Measurements from ENCODE around the gene SCAF1. TPM values are rescaled to one million over a fixed set of nuclear protein-coding genes. Genes with fewer than 3 reads are reported as not detected.
"Not testable (repeated sequence)": the region's sequence is repeated elsewhere in the genome, so short reads cannot be mapped to it uniquely, and the experiment has no call there.

SCAF1 gene
- total RNA-seq, 1 donor from 2014 or later: 84.4 TPM

DNA sequence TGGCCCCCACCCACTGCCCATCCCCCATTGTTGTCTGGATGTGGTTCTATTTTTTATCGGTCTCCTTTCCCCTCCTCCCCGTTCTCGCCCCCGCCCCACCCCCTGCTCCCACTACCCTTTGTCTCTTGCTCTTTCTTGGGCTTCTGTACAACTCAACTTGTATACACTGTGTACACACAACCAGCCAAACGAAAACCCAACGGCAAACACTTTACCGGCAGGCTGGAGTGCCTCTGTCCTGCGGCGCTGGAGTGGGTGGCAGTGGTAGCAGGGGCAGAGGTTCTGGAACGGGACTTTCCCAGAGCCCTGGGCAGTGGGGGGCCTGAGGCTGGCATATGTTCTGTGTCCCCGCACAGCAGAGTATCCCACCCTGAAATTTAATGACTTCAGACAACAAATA, 15.8 kb upstream of the SCAF1 start:
- Mint-ChIP-seq H3K27me3 (ENCODE audit: unreplicated experiment) (no peaks in the 10 kb centered on the region), H3K36me3 (ENCODE audit: unreplicated experiment) (no peaks in the 10 kb centered on the region), H3K27ac (ENCODE audit: unreplicated experiment) (no peak overlapping the region), H3K4me3 (ENCODE audit: unreplicated experiment) (no peak overlapping the region), H3K4me1 (ENCODE audit: low read depth, unreplicated experiment) (no peaks in the 10 kb centered on the region), H3K9me3 (ENCODE audit: unreplicated experiment) (peaks cover 3% of the 10 kb centered on the region)
- TF ChIP-seq, protein P1, sequence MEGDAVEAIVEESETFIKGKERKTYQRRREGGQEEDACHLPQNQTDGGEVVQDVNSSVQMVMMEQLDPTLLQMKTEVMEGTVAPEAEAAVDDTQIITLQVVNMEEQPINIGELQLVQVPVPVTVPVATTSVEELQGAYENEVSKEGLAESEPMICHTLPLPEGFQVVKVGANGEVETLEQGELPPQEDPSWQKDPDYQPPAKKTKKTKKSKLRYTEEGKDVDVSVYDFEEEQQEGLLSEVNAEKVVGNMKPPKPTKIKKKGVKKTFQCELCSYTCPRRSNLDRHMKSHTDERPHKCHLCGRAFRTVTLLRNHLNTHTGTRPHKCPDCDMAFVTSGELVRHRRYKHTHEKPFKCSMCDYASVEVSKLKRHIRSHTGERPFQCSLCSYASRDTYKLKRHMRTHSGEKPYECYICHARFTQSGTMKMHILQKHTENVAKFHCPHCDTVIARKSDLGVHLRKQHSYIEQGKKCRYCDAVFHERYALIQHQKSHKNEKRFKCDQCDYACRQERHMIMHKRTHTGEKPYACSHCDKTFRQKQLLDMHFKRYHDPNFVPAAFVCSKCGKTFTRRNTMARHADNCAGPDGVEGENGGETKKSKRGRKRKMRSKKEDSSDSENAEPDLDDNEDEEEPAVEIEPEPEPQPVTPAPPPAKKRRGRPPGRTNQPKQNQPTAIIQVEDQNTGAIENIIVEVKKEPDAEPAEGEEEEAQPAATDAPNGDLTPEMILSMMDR (IDR thresholded peaks at IDR 0.05; ENCODE audit: partially characterized antibody, unreplicated experiment): no peak
- DNase-seq: no peak

DNA sequence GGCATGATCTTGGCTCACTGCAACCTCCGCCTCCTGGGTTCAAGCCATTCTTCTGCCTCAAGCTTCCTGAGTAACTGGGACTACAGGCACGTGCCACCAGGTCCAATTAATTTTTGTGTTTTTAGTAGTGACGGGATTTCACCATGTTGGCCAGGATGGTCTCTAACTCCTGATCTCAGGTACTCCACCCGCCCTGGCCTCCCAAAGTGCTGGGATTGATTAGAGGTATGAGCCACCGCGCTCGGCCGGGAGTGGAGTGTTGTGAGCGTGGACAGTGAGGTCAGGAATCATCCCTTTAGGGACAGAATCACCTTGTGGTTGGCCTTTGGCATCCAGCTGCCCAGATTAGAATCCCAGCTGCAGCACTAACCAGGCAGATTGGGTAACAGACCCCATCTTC, 12.3 kb upstream of the SCAF1 start:
- no peak overlapping the region for H3K27ac Mint-ChIP-seq (ENCODE audit: unreplicated experiment)

DNA sequence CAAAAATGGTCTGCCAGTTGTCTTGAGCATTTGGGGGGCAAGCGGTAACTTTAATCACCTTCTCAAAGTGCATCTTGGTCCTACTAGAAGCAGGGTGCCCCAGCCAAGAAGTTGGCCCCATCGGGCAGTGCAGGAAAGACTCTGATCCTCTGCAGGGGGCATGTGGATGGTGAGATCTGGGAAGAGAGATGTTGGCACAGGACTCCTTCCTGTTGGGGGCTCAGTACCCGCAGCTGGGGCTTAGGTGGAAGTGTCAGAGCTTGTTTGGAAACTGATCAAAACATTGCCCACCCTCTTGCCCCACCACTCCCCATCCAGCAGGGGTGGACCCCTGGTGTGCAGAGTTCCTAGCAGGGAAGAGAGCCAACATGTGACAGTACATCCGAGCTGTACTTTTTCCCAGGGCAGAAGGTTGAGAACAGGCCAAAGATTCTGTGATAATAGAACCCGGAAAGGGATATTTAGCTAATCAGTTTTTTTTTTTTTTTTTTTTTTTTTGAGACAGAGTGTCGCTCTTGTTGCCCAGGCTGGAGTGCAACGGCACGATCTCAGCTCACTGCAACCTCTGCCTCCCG, 10.9 kb upstream of the SCAF1 start:
- Mint-ChIP-seq H3K36me3 (ENCODE audit: unreplicated experiment) (no peaks in the 10 kb centered on the region), H3K4me1 (ENCODE audit: low read depth, unreplicated experiment) (peaks cover 4% of the 10 kb centered on the region), H3K9me3 (ENCODE audit: unreplicated experiment) (peaks cover 2% of the 10 kb centered on the region), H3K27me3 (ENCODE audit: unreplicated experiment) (peaks cover 6% of the 10 kb centered on the region), H3K4me3 (ENCODE audit: unreplicated experiment) (no peak overlapping the region), H3K27ac (ENCODE audit: unreplicated experiment) (peak overlapping the region; percentile 34)
- no peak for DNase-seq
- TF ChIP-seq, protein P1 (IDR thresholded peaks at IDR 0.05; ENCODE audit: partially characterized antibody, unreplicated experiment): no peak

More for the DNA sequence above, 12.3 kb upstream of the SCAF1 start:
- TF ChIP-seq, protein P1 (IDR thresholded peaks at IDR 0.05; ENCODE audit: partially characterized antibody, unreplicated experiment): no peak
- Mint-ChIP-seq H3K4me1 (ENCODE audit: low read depth, unreplicated experiment) (no peaks in the 10 kb centered on the region), H3K27me3 (ENCODE audit: unreplicated experiment) (no peaks in the 10 kb centered on the region), H3K9me3 (ENCODE audit: unreplicated experiment) (peaks cover 2% of the 10 kb centered on the region), H3K36me3 (ENCODE audit: unreplicated experiment) (no peaks in the 10 kb centered on the region), H3K4me3 (ENCODE audit: unreplicated experiment) (no peak overlapping the region)
- DNase-seq: no peak

DNA sequence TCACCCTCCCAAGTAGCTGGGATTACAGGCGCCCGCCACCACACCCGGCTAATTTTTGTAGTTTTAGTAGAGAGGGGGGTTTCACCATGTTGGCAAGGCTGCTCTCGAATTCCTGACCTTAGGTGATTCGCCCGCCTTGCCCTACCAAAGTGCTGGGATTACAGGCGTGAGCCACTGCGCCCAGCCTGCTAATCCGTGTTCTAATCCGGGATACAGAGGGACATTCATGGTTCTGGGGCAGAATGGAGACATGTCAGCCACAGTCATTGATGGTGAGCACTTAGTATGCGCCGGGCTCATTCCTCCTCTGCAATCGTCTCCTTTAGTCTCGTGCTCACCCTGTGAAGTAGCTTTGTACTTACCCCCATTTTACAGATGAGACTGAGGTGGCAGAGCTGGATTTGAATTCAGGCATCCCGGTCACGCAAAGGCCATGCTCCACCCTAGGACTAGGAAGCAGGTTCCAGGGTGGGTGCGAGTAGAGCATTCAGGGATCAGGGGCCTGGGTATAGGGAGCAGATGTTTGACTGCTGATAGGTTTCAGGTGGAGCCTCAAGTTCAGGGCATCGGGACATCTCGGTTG, 10.3 kb upstream of the SCAF1 start:
- Mint-ChIP-seq H3K9me3 (ENCODE audit: unreplicated experiment) (peaks cover 2% of the 10 kb centered on the region), H3K27ac (ENCODE audit: unreplicated experiment) (no peak overlapping the region), H3K4me3 (ENCODE audit: unreplicated experiment) (no peak overlapping the region), H3K4me1 (ENCODE audit: low read depth, unreplicated experiment) (peaks cover 10% of the 10 kb centered on the region), H3K27me3 (ENCODE audit: unreplicated experiment) (peaks cover 6% of the 10 kb centered on the region), H3K36me3 (ENCODE audit: unreplicated experiment) (no peaks in the 10 kb centered on the region)
- DNase-seq: no peak
- TF ChIP-seq, protein P1 (IDR thresholded peaks at IDR 0.05; ENCODE audit: partially characterized antibody, unreplicated experiment): no peak

DNA sequence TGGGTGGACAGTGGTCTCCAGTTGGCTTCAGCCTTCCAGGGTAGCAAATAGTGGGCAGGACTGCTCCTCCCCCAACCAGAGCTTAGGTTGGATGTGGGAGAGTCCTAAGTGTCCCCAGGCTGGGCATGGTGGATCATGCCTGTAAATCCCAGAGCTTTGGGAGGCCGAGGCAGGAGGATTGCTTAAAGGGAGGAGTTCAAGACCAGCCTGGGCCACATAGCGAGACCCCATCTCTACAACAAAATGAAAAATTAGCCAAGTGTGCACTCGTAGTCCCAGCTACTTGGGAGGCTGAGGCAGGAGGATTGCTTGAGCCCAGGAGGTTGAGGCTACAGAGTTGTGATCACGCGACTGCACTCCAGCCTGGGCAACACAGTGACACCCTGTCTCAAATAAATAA, 9.4 kb upstream of the SCAF1 start:
- DNase-seq: no peak
- Mint-ChIP-seq H3K4me3 (ENCODE audit: unreplicated experiment) (no peak overlapping the region), H3K27ac (ENCODE audit: unreplicated experiment) (no peak overlapping the region), H3K4me1 (ENCODE audit: low read depth, unreplicated experiment) (peaks cover 10% of the 10 kb centered on the region), H3K36me3 (ENCODE audit: unreplicated experiment) (no peaks in the 10 kb centered on the region), H3K27me3 (ENCODE audit: unreplicated experiment) (peaks cover 6% of the 10 kb centered on the region), H3K9me3 (ENCODE audit: unreplicated experiment) (peaks cover 2% of the 10 kb centered on the region)
- TF ChIP-seq, protein P1 (IDR thresholded peaks at IDR 0.05; ENCODE audit: partially characterized antibody, unreplicated experiment): no peak

DNA sequence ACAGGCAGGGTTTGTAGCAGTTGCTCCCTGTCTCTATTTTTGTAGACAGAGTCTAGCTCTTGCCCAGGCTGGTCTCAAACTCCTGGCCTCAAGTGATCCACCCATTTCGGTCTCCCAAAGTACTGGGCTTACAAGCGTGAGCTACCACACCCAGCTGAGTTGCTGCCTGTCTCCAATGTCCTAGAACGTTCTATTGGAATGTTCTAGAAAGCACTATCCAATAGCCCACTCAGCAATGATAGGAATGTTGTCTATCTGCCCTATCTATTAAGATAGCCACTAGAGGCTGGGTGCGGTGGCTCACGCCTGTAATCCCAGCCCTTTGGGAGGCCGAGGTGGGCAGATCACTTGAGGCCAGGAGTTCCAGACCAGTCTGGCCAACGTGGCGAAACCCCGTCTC, 8.7 kb upstream of the SCAF1 start:
- not testable (repeated sequence) for H3K9me3 Mint-ChIP-seq (ENCODE audit: unreplicated experiment); H3K27ac Mint-ChIP-seq (ENCODE audit: unreplicated experiment); DNase-seq; H3K36me3 Mint-ChIP-seq (ENCODE audit: unreplicated experiment); H3K4me3 Mint-ChIP-seq (ENCODE audit: unreplicated experiment); H3K27me3 Mint-ChIP-seq (ENCODE audit: unreplicated experiment)
- H3K4me1 Mint-ChIP-seq (ENCODE audit: low read depth, unreplicated experiment): peaks cover 12% of the 10 kb centered on the region
